ENCODE data around the gene CHD9NB.

Gene CHD9NB

DNA sequence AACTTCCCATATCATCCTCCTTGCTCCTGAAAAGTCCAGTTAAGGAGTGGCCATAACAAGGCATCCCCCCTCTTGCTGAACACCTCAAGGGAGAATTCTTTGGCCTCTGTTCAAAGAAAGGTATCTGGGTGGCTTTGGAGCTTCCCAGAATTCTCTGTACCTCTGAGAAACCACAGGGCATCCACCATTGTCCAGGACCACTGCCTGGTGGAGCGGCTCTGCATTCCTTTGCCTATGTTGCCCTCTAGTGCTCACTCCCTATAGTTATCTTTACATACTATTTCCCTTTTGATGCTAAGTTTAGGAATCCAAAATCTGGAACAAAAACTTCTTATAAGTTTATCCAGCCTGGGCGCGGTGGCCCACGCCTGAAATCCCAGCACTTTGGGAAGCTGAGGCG lies 30.3 kb downstream of the CHD9NB start:
- Histone ChIP-seq H4K91ac (ENCODE audit: low read depth, low read length) (no peak overlapping the region), H2AK5ac (ENCODE audit: low read length) (no peak overlapping the region), H3K79me1 (ENCODE audit: low read length) (no peaks in the 10 kb centered on the region), H2BK120ac (ENCODE audit: insufficient read depth, low read length, poor library complexity) (no peak overlapping the region), H3K79me2 (ENCODE audit: control insufficient read depth, insufficient read depth, low read length, poor library complexity) (no peaks in the 10 kb centered on the region), H4K12ac (ENCODE audit: low read depth, low read length) (no peak overlapping the region), H2AFZ (ENCODE audit: insufficient read depth, low read length, poor library complexity) (no peak overlapping the region), H3K14ac (ENCODE audit: low read length) (no peak overlapping the region), H3K9me3 (ENCODE audit: insufficient read depth, low read depth, low read length) (no peaks in the 10 kb centered on the region), H4K8ac (ENCODE audit: low read depth, low read length) (no peak overlapping the region), H3K9ac (ENCODE audit: low read length) (no peak overlapping the region), H2BK5ac (ENCODE audit: low read depth, low read length, poor library complexity) (no peak overlapping the region), H3K36me3 (ENCODE audit: control insufficient read depth in 1 of 2, insufficient read depth in 2 of 2, low read length in 2 of 2) (no peaks in the 10 kb centered on the region), H3K23ac (ENCODE audit: low read length) (no peak overlapping the region), H3K4me3 (ENCODE audit: low read depth, low read length) (no peak overlapping the region), H3K18ac (ENCODE audit: low read length) (no peak overlapping the region), H3K4me1 (ENCODE audit: control insufficient read depth in 1 of 2, insufficient read depth in 2 of 2, low read length in 2 of 2) (no peaks in the 10 kb centered on the region), H3K4ac (ENCODE audit: low read depth, low read length) (no peak overlapping the region), H2BK12ac (ENCODE audit: low read length) (no peak overlapping the region), H3K4me2 (ENCODE audit: low read length) (no peak overlapping the region), H3K27me3 (ENCODE audit: insufficient read depth, low read length) (no peaks in the 10 kb centered on the region), H3K27ac (ENCODE audit: low read depth, low read length) (no peak overlapping the region)
- peak; percentile 17 to 57 for DNase-seq
- no CpG with 5 or more reads among the region's 5 CpGs for WGBS (ENCODE audit: extremely low coverage, insufficient coverage, insufficient read length)

DNA sequence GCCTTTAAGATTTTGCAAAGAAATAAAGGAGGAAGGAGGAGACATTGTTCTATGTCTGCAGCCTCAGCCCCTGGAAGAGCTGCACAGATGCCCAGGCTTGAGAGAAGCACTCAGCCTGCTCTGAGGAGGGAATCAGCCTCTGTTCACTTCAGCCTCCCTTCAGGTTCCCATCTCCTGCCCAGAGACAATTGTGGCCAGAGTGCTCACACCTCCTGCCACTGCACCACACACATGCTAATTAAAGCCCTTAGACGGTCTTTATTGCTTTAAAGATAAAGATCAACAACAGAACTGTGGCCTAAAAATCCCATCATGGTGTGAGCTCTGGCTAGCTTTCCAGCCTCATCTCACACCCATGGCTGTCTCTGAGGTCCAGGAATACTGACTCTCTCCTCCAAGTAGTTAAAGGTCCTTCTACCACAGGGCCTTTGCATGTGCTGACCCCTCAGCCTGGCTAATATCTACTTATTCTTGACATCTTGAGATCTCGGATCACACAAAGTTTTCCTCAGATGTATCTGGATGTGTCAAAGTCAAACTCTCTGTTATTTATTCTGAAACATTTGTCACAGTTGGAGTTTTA lies 33.8 kb downstream of the CHD9NB start:
- no CpG with 5 or more reads among the region's 2 CpGs for WGBS (ENCODE audit: extremely low coverage, insufficient coverage, insufficient read length)
- no peaks in the 10 kb centered on the region for H3K4me1 ChIP-seq (ENCODE audit: control insufficient read depth in 1 of 2, insufficient read depth in 2 of 2, low read length in 2 of 2)
- H3K18ac ChIP-seq (ENCODE audit: low read length): no peak overlapping the region
- no peak overlapping the region for H3K23ac ChIP-seq (ENCODE audit: low read length)
- no peak overlapping the region for H4K8ac ChIP-seq (ENCODE audit: low read depth, low read length)
- H3K14ac ChIP-seq (ENCODE audit: low read length): no peak overlapping the region
- no peak overlapping the region for H3K4me3 ChIP-seq (ENCODE audit: low read depth, low read length)
- no peaks in the 10 kb centered on the region for H3K79me1 ChIP-seq (ENCODE audit: low read length)
- H3K79me2 ChIP-seq (ENCODE audit: control insufficient read depth, insufficient read depth, low read length, poor library complexity): no peaks in the 10 kb centered on the region
- no peak overlapping the region for H2BK12ac ChIP-seq (ENCODE audit: low read length)
- H3K27me3 ChIP-seq (ENCODE audit: insufficient read depth, low read length): no peaks in the 10 kb centered on the region
- H4K12ac ChIP-seq (ENCODE audit: low read depth, low read length): no peak overlapping the region
- H2BK120ac ChIP-seq (ENCODE audit: insufficient read depth, low read length, poor library complexity): no peak overlapping the region
- no peak for DNase-seq
- H2AK5ac ChIP-seq (ENCODE audit: low read length): no peak overlapping the region
- no peak overlapping the region for H3K4me2 ChIP-seq (ENCODE audit: low read length)
- no peak overlapping the region for H3K9ac ChIP-seq (ENCODE audit: low read length)
- H2AFZ ChIP-seq (ENCODE audit: insufficient read depth, low read length, poor library complexity): no peak overlapping the region
- no peak overlapping the region for H4K91ac ChIP-seq (ENCODE audit: low read depth, low read length)
- H3K9me3 ChIP-seq (ENCODE audit: insufficient read depth, low read depth, low read length): no peaks in the 10 kb centered on the region
- no peaks in the 10 kb centered on the region for H3K36me3 ChIP-seq (ENCODE audit: control insufficient read depth in 1 of 2, insufficient read depth in 2 of 2, low read length in 2 of 2)
- H3K27ac ChIP-seq (ENCODE audit: low read depth, low read length): no peak overlapping the region
- no peak overlapping the region for H3K4ac ChIP-seq (ENCODE audit: low read depth, low read length)
- H2BK5ac ChIP-seq (ENCODE audit: low read depth, low read length, poor library complexity): no peak overlapping the region

DNA sequence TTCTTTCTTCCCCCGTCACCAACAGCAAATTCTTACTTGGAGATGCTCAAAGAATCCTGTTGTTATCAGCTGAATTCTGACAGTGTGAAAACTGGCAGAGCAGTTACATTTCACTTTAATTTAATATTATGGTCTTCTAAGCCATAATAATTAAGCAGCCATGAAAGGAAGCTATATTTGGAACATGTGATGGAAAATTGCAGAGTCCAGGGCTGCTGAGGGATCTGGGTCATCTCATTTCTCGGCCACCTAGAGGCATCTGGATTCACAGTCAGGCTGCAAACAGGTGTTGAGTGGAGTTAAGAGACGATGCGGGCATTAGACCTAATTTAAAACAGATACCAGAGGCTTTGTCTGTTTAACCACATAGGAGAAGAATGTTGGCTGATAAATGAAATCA lies 38.4 kb downstream of the CHD9NB start:
- H3K4me1 ChIP-seq (ENCODE audit: control insufficient read depth in 1 of 2, insufficient read depth in 2 of 2, low read length in 2 of 2): no peaks in the 10 kb centered on the region
- no peak overlapping the region for H2BK5ac ChIP-seq (ENCODE audit: low read depth, low read length, poor library complexity)
- H3K23ac ChIP-seq (ENCODE audit: low read length): no peak overlapping the region
- H3K4ac ChIP-seq (ENCODE audit: low read depth, low read length): no peak overlapping the region
- H3K14ac ChIP-seq (ENCODE audit: low read length): no peak overlapping the region
- H3K9ac ChIP-seq (ENCODE audit: low read length): no peak overlapping the region
- H3K4me2 ChIP-seq (ENCODE audit: low read length): no peak overlapping the region
- no peak overlapping the region for H4K91ac ChIP-seq (ENCODE audit: low read depth, low read length)
- no peak overlapping the region for H3K18ac ChIP-seq (ENCODE audit: low read length)
- no peaks in the 10 kb centered on the region for H3K27me3 ChIP-seq (ENCODE audit: insufficient read depth, low read length)
- no peak overlapping the region for H3K4me3 ChIP-seq (ENCODE audit: low read depth, low read length)
- WGBS (ENCODE audit: extremely low coverage, insufficient coverage, insufficient read length): no CpG with 5 or more reads among the region's 4 CpGs
- DNase-seq: peak in 1 of 2 donors; percentile 9
- no peak overlapping the region for H2BK12ac ChIP-seq (ENCODE audit: low read length)
- no peak overlapping the region for H2AFZ ChIP-seq (ENCODE audit: insufficient read depth, low read length, poor library complexity)
- H3K27ac ChIP-seq (ENCODE audit: low read depth, low read length): no peak overlapping the region
- no peaks in the 10 kb centered on the region for H3K79me1 ChIP-seq (ENCODE audit: low read length)
- no peak overlapping the region for H2AK5ac ChIP-seq (ENCODE audit: low read length)
- H4K8ac ChIP-seq (ENCODE audit: low read depth, low read length): no peak overlapping the region
- H3K79me2 ChIP-seq (ENCODE audit: control insufficient read depth, insufficient read depth, low read length, poor library complexity): no peaks in the 10 kb centered on the region
- no peak overlapping the region for H2BK120ac ChIP-seq (ENCODE audit: insufficient read depth, low read length, poor library complexity)
- no peaks in the 10 kb centered on the region for H3K36me3 ChIP-seq (ENCODE audit: control insufficient read depth in 1 of 2, insufficient read depth in 2 of 2, low read length in 2 of 2)
- no peaks in the 10 kb centered on the region for H3K9me3 ChIP-seq (ENCODE audit: insufficient read depth, low read depth, low read length)
- no peak overlapping the region for H4K12ac ChIP-seq (ENCODE audit: low read depth, low read length)

DNA sequence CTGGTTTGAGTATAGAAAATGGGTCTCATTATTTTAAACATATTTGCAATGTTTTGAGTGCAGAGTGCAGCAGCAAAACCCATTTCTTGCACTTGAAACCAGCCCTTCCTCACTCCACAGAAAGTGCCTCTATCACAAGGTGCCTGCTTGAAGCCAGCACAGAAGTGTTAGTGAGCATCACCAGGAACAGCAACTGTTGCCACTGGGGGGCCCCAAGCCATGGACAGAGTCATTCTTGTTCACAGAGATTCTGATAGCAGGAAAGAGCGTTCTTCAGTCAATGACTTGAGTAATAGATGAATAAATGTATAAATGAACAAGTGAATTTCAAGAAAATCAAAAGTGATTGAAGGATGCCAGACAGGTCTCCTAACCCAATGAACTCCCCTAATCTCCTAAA lies 45.6 kb downstream of the CHD9NB start:
- H3K14ac ChIP-seq (ENCODE audit: low read length): no peak overlapping the region
- no peak overlapping the region for H3K23ac ChIP-seq (ENCODE audit: low read length)

More for the DNA sequence above, 45.6 kb downstream of the CHD9NB start:
- Histone ChIP-seq H2BK12ac (ENCODE audit: low read length) (no peak overlapping the region), H3K27me3 (ENCODE audit: insufficient read depth, low read length) (no peaks in the 10 kb centered on the region), H4K8ac (ENCODE audit: low read depth, low read length) (no peak overlapping the region), H3K9ac (ENCODE audit: low read length) (no peak overlapping the region), H2BK120ac (ENCODE audit: insufficient read depth, low read length, poor library complexity) (no peak overlapping the region), H2BK5ac (ENCODE audit: low read depth, low read length, poor library complexity) (no peak overlapping the region), H3K79me1 (ENCODE audit: low read length) (no peaks in the 10 kb centered on the region), H2AFZ (ENCODE audit: insufficient read depth, low read length, poor library complexity) (no peak overlapping the region), H3K27ac (ENCODE audit: low read depth, low read length) (no peak overlapping the region), H4K12ac (ENCODE audit: low read depth, low read length) (no peak overlapping the region), H3K4me1 (ENCODE audit: control insufficient read depth in 1 of 2, insufficient read depth in 2 of 2, low read length in 2 of 2) (no peaks in the 10 kb centered on the region), H3K9me3 (ENCODE audit: insufficient read depth, low read depth, low read length) (no peaks in the 10 kb centered on the region), H3K79me2 (ENCODE audit: control insufficient read depth, insufficient read depth, low read length, poor library complexity) (no peaks in the 10 kb centered on the region), H3K4me3 (ENCODE audit: low read depth, low read length) (no peak overlapping the region), H3K36me3 (ENCODE audit: control insufficient read depth in 1 of 2, insufficient read depth in 2 of 2, low read length in 2 of 2) (no peaks in the 10 kb centered on the region), H3K18ac (ENCODE audit: low read length) (no peak overlapping the region), H4K91ac (ENCODE audit: low read depth, low read length) (no peak overlapping the region), H3K4me2 (ENCODE audit: low read length) (no peak overlapping the region), H3K4ac (ENCODE audit: low read depth, low read length) (no peak overlapping the region), H2AK5ac (ENCODE audit: low read length) (no peak overlapping the region)
- no CpG with 5 or more reads among the region's 1 CpG for WGBS (ENCODE audit: extremely low coverage, insufficient coverage, insufficient read length)
- DNase-seq: no peak
